LNCaP clone FGC (cell line): ENCODE data around the gene FCGR2B.

Experiments used
- DNase-seq: peaks from one replicate; pipeline ENCODE4 v3.0.0-alpha.2; 2011; ENCODE audit warnings: low read depth
- H3K4me3 ChIP-seq: 2 replicates; pipeline ENCODE4 v1.5.1; 2011; ENCODE audit warnings: mild to moderate bottlenecking, low read depth, low read length, control low read depth
- TF ChIP-seq, protein P1 (sequence below): IDR thresholded peaks from 2 replicates; pipeline ENCODE4 v1.5.1; 2012; ENCODE audit warnings: mild to moderate bottlenecking; ENCODE audit not compliant: control insufficient read depth, insufficient read depth; ENCODE audit errors: extremely low read depth

FCGR2B gene

DNA sequence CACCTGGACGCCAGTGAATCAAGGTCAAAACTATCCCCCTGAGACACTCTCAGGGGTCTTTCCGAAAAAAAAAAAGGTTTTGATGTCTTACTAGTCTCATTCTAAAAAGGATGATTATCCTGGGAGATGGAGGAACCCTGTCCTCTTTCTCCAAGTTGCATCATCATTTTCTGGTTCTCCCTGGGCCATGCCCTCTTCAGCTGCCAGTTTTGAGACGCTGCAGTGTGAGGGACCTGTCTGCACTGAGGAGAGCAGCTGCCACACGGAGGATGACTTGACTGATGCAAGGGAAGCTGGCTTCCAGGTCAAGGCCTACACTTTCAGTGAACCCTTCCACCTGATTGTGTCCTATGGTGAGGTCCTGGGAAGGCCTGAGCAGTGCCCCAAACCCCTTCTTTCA, 47.6 kb downstream of the FCGR2B start:
- DNase-seq: no peak
- TF ChIP-seq, protein P1, sequence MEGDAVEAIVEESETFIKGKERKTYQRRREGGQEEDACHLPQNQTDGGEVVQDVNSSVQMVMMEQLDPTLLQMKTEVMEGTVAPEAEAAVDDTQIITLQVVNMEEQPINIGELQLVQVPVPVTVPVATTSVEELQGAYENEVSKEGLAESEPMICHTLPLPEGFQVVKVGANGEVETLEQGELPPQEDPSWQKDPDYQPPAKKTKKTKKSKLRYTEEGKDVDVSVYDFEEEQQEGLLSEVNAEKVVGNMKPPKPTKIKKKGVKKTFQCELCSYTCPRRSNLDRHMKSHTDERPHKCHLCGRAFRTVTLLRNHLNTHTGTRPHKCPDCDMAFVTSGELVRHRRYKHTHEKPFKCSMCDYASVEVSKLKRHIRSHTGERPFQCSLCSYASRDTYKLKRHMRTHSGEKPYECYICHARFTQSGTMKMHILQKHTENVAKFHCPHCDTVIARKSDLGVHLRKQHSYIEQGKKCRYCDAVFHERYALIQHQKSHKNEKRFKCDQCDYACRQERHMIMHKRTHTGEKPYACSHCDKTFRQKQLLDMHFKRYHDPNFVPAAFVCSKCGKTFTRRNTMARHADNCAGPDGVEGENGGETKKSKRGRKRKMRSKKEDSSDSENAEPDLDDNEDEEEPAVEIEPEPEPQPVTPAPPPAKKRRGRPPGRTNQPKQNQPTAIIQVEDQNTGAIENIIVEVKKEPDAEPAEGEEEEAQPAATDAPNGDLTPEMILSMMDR: no peak
- H3K4me3 ChIP-seq: no peak overlapping the region

DNA sequence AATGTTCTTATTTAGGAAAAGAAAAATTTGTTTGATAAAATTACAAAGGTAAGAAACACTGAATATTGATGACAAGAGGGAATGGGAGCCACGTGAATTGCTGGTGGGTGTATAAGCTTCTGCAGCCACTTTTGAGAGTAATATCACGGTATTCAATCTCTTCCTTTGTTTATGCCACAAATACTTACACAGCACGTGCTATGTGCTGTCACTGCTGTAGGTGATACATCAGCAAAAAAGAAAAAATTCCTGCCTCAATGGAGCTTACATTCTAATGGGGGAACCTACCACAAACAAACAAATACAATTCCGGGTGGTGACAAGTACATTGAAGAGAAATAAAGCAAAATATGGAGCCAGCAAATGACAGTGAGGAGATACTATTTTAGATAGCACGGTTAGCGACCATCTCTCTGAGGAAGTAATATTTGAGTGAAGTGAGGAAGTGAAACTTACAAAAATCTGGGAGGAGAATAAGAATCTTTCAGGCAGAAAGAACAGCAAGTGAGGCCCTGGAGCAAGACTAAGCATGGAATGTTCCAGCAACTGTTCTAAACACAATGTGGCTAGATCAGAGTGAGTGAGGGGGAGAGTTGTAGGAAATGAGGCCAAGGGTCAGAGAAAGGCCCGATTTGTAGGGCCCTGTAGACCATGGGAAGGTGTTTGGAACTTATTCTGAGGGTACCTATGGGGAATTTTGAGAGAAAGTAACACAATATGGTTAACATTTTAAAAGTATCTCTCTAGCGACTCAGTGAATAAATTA, 55.8 kb downstream of the FCGR2B start:
- no peak overlapping the region for H3K4me3 ChIP-seq
- no peak for DNase-seq
- TF ChIP-seq, protein P1: no peak

DNA sequence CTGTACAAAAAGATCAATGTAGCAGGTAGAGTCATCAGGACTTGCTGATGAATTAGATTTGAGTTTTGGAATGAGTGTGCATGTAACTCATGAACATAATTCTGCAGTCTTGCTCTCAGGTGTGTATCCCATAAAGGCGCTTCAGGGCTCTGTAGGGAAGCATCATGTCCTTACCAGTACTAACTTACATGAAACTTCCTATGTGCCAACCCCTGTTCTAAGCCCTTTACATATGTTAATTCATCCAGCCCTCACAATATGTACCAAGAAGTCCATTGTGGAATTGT, 56.3 kb downstream of the FCGR2B start:
- H3K4me3 ChIP-seq: no peak overlapping the region
- TF ChIP-seq, protein P1: no peak
- DNase-seq: no peak

DNA sequence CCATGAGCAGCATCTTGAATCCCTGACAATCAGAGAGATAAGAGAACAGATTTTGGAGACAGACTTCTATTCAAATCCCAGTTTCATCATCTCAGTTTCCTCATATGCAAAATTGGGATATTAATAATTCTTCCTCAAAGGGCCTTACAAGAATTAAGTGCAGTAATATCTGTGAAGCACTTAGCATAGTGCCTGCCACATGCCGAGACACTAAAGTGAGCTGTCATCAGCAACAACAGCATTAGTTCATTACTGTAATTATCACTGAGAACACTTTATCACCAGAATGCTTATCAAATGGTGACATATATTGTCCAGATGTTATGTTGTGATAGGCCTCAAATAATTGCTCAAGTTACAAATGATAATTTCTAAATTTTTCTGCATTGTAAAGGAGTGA, 57.5 kb downstream of the FCGR2B start:
- no peak overlapping the region for H3K4me3 ChIP-seq
- TF ChIP-seq, protein P1: no peak
- no peak for DNase-seq

DNA sequence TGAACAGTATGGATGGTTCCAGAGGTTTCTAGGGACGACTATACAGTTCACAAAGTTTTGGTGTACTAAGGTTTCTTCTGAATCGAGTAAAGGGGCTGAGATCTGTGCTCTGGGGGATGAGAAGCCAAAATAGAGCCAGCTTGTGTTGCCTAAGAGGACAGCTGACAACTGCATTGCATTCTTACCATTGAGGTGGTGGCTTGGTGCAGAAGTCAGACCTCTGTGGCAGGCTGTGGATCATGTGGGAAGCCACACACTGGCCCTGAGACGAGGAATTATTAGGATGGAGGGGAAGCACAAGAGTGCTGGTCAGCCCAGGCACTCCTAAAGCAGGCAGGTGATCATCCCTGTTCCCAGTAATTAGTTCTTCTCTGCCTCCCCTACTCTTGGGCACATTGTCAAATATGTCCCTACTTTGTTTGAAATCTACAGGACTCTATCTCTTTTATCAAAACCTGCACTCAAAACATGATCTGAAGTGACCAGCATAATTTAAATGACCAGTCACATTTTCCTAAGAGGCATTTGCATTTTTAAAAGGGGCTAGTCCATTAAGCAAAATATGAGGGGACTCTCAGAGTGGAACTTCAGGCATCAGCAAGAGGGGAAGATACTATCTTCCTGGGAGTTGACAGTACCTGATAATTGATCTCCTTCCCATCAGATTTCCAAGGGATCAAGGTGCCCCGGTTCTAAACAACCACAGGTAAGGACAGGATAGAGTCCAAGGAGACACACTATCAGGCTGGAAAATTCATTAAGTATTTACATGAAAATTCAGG, 58.2 kb downstream of the FCGR2B start, which contains the start of gene FCRLB:
FCRLB (plus strand) TSS at position 589 of the 782 bp plus-strand sequence. CDS start 1,129 bp downstream, outside the sequence.
- TF ChIP-seq, protein P1: no peak
- DNase-seq: no peak
- no peak within 1 kb of the TSS for H3K4me3 ChIP-seq

DNA sequence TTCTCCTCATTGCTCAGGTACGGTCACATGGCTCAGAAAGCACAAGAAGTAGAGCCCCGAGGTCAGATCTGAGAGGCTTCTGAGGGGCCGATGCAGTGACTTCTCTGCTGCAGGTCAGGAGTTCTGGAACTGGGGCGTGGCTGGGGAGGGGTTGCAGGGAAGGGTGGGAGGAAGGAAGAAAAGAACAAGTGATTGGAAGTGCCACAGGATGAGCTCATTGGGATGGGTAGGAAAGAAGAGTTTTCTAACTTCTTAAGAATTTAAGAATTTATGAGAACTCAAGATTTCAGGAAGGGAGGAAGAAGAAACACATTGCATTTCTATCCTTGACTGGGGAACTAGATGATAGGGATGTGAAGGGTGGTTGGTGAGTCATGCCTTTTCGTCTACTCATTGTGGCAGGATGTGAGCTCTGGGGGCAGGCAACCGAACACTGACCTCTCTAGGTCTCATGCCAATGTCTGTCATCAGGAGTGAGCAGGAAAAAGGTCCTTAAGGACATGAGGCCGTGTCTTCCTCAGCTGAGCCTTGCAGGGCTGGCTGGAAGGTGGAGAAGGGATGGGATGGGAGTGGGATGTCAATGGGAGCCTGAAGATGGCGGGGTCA, 58.9 kb downstream of the FCGR2B start:
- TF ChIP-seq, protein P1: no peak
- no peak overlapping the region for H3K4me3 ChIP-seq
- no peak for DNase-seq
